Aorta (tissue), 5 donors: Measurements from ENCODE around the gene TRAPPC5. TPM values are rescaled to one million over a fixed set of nuclear protein-coding genes. Genes with fewer than 3 reads are reported as not detected.

Experiments used
- ATAC-seq: fragments of 200-7000 bp; cut with Tn5 transposase; one replicate; pipeline ENCODE4 v1.9.1; 2022; ENCODE audit warnings: moderate library complexity; ENCODE audit not compliant: low FRiP score
- DNase-seq, 2 donors: peaks; one replicate each; pipeline ENCODE4 v3.0.0-alpha.2; 2020
- H3K27ac ChIP-seq, 2 donors: one replicate each; pipeline ENCODE4 v1.5.1; 2013; ENCODE audit warnings: low read length in 2 of 2, mild to moderate bottlenecking in 2 of 2, moderate library complexity in 2 of 2, control low read depth in 1 of 2, inconsistent platforms in 1 of 2, low read depth in 1 of 2
- H3K27me3 ChIP-seq, 2 donors: one replicate each; pipeline ENCODE4 v1.6.1; 2013; ENCODE audit warnings: control low read depth in 1 of 2, low read length in 1 of 2, mild to moderate bottlenecking in 1 of 2, moderate library complexity in 1 of 2; ENCODE audit not compliant: insufficient read depth in 2 of 2, control insufficient read depth in 1 of 2
- H3K36me3 ChIP-seq, 2 donors: one replicate each; pipeline ENCODE4 v1.6.1; 2013; ENCODE audit warnings: control low read depth in 1 of 2, low read length in 1 of 2, mild to moderate bottlenecking in 1 of 2; ENCODE audit not compliant: insufficient read depth in 2 of 2, control insufficient read depth in 1 of 2
- H3K4me1 ChIP-seq, 2 donors: one replicate each; pipeline ENCODE4 v1.6.1; 2013; ENCODE audit warnings: low read length in 2 of 2, control low read depth in 1 of 2, mild to moderate bottlenecking in 1 of 2, moderate library complexity in 1 of 2; ENCODE audit not compliant: insufficient read depth in 2 of 2, control insufficient read depth in 1 of 2
- H3K4me3 ChIP-seq, 2 donors: one replicate each; pipeline ENCODE4 v1.5.1; 2013; ENCODE audit warnings: low read length in 2 of 2, control low read depth in 1 of 2, mild to moderate bottlenecking in 1 of 2
- H3K9me3 ChIP-seq: one replicate; pipeline ENCODE4 v1.6.1; 2013; ENCODE audit warnings: mild to moderate bottlenecking, low read length; ENCODE audit not compliant: control insufficient read depth
- WGBS, 2 donors: extraction: QIAGEN DNeasy Blood & Tissue Kit; methylation state at CpG; one replicate each; pipeline ENCODE4 v1.1.7; 2013; 5-methylcytosine and 5-hydroxymethylcytosine counted together
- intact Hi-C, 2 donors: fragments of 100-400 bp; cut with DNase I; formaldehyde crosslinking; loops; one replicate each; pipeline versions ENCODE4 v1.14.2 to v1.15.0; 2022
- polyA plus RNA-seq, 2 donors: library from polyadenylated mRNA; stranded (reverse); fragments of 200-250 nt; gene quantifications; one replicate each; pipeline ENCODE4 v1.2.3, GENCODE V29; 2013
- total RNA-seq, 2 donors: library from RNA; stranded (reverse); fragmentation: NEBNext Ultra II Directional; extraction: Animal tissue kit (Norgen Biotek cat#: 25700); gene quantifications; one replicate each; pipeline ENCODE4 v1.2.1, GENCODE V29; 2021
- donor health status: healthy with polysubstance abuse.
- donor health status: Bipolar disorder and iron deficiency.
- donor health status: DM: no; HTN: no; CAD: no.
- donor health status: DM: no; HTN: no; CAD: no.
- donor health status: DM: yes; HTN: yes; CAD: no.

Gene TRAPPC5
- total and polyA plus RNA-seq, 4 donors: 26.8 to 79.6 (median 57.1) TPM

GRCh38 chr19:7685546-7686445 lies 5.2 kb downstream of the TRAPPC5 start:
- no peak overlapping the region for H3K4me3 ChIP-seq
- no peaks in the 10 kb centered on the region for H3K27me3 ChIP-seq
- no peak overlapping the region for H3K27ac ChIP-seq
- no peaks in the 10 kb centered on the region for H3K9me3 ChIP-seq
- 33 to 43% methylated on average over 19 of the region's 19 CpGs for WGBS, 2 donors
- no peaks in the 10 kb centered on the region for H3K4me1 ChIP-seq
- DNase-seq (no peak), ATAC-seq (no peak)
- no peaks in the 10 kb centered on the region for H3K36me3 ChIP-seq
- intact Hi-C loops: loop anchor here in 1 of 2 donors (10.0 kb wide), 2 partner anchors 109 to 131 kb away; no protein-coding TSS in a partner anchor

GRCh38 chr19:7687177-7687576 lies 6.5 kb downstream of the TRAPPC5 start:
- Histone ChIP-seq H3K27ac (no peak overlapping the region), H3K4me3 (no peak overlapping the region), H3K36me3 (no peaks in the 10 kb centered on the region), H3K4me1 (no peaks in the 10 kb centered on the region), H3K9me3 (no peaks in the 10 kb centered on the region), H3K27me3 (no peaks in the 10 kb centered on the region)
- WGBS, 2 donors: 83 to 85% methylated on average over 12 of the region's 12 CpGs
- ATAC-seq (no peak), DNase-seq (no peak)
- intact Hi-C loops: loop anchor here in 1 of 2 donors (10.0 kb wide), 2 partner anchors 108 to 132 kb away; no protein-coding TSS in a partner anchor

GRCh38 chr19:7689165-7689564 lies 8.5 kb downstream of the TRAPPC5 start:
- Histone ChIP-seq H3K9me3 (no peaks in the 10 kb centered on the region), H3K27ac (no peak overlapping the region), H3K27me3 (no peaks in the 10 kb centered on the region), H3K36me3 (no peaks in the 10 kb centered on the region), H3K4me3 (no peak overlapping the region), H3K4me1 (no peaks in the 10 kb centered on the region)
- WGBS, 2 donors: 19 to 26% methylated on average over 23 of the region's 23 CpGs
- no peak for ATAC-seq
- intact Hi-C loops: loop anchor here in 1 of 2 donors (10.0 kb wide), 2 partner anchors 106 to 134 kb away; no protein-coding TSS in a partner anchor
- DNase-seq: no peak

- ATAC-seq (no peak), DNase-seq (no peak)
- Histone ChIP-seq H3K4me3 (no peak overlapping the region), H3K9me3 (no peaks in the 10 kb centered on the region), H3K27me3 (no peaks in the 10 kb centered on the region), H3K4me1 (no peaks in the 10 kb centered on the region), H3K36me3 (no peaks in the 10 kb centered on the region), H3K27ac (no peak overlapping the region)
- WGBS, 2 donors: 80 to 86% methylated on average over 8 of the region's 8 CpGs
- intact Hi-C loops: no loop called here
Measured at GRCh38 chr19:7690779-7691258, 10.2 kb downstream of the TRAPPC5 start.

GRCh38 chr19:7691497-7691896 lies 10.9 kb downstream of the TRAPPC5 start:
- no peak for ATAC-seq
- intact Hi-C loops: no loop called here
- no peaks in the 10 kb centered on the region for H3K27me3 ChIP-seq
- no peaks in the 10 kb centered on the region for H3K4me1 ChIP-seq
- H3K4me3 ChIP-seq: no peak overlapping the region
- H3K27ac ChIP-seq: no peak overlapping the region
- H3K36me3 ChIP-seq: no peaks in the 10 kb centered on the region
- DNase-seq: no peak
- no peaks in the 10 kb centered on the region for H3K9me3 ChIP-seq

GRCh38 chr19:7692417-7693088 lies 11.9 kb downstream of the TRAPPC5 start:
- ATAC-seq (no peak), DNase-seq (no peak)
- H3K27ac ChIP-seq: no peak overlapping the region
- H3K4me3 ChIP-seq: no peak overlapping the region
- intact Hi-C loops: no loop called here
- no peaks in the 10 kb centered on the region for H3K27me3 ChIP-seq
- no peaks in the 10 kb centered on the region for H3K4me1 ChIP-seq
- H3K9me3 ChIP-seq: no peaks in the 10 kb centered on the region
- no peaks in the 10 kb centered on the region for H3K36me3 ChIP-seq
- 73% methylated on average over 13 of the region's 13 CpGs for WGBS, 2 donors

GRCh38 chr19:7694499-7694898 lies 13.9 kb downstream of the TRAPPC5 start:
- no peak overlapping the region for H3K4me3 ChIP-seq
- H3K4me1 ChIP-seq: no peaks in the 10 kb centered on the region
- no peak overlapping the region for H3K27ac ChIP-seq
- H3K27me3 ChIP-seq: no peaks in the 10 kb centered on the region
- DNase-seq (no peak), ATAC-seq (no peak)
- no peaks in the 10 kb centered on the region for H3K9me3 ChIP-seq
- 54 to 63% methylated on average over 4 of the region's 4 CpGs for WGBS, 2 donors
- H3K36me3 ChIP-seq: no peaks in the 10 kb centered on the region
- intact Hi-C loops: no loop called here

GRCh38 chr19:7697721-7698287 lies 17.2 kb downstream of the TRAPPC5 start:
- Histone ChIP-seq H3K27me3 (no peaks in the 10 kb centered on the region), H3K27ac (no peak overlapping the region), H3K4me3 (no peak overlapping the region), H3K4me1 (no peaks in the 10 kb centered on the region), H3K9me3 (no peaks in the 10 kb centered on the region), H3K36me3 (no peaks in the 10 kb centered on the region)
- DNase-seq (no peak), ATAC-seq (no peak)
- intact Hi-C loops: no loop called here
- WGBS, 2 donors: 77 to 81% methylated on average over 10 of the region's 10 CpGs
